Astrocyte (in vitro differentiated cells and primary cell): Measurements from ENCODE around the gene F2R. TPM values are rescaled to one million over a fixed set of nuclear protein-coding genes. Genes with fewer than 3 reads are reported as not detected.

Experiments used
- DNase-seq: peaks from one replicate; pipeline ENCODE4 v3.0.0-alpha.2; 2010; ENCODE audit warnings: low read depth
- FAIRE-seq: peaks from 2 replicates; lab custom pipeline; 2011; peaks lifted over from hg19 to GRCh38; lab: Jason Lieb, UNC
- H2AFZ ChIP-seq: 2 replicates; pipeline ENCODE4 v1.6.0; 2012; ENCODE audit warnings: low read depth, low read length, inconsistent platforms
- H3K27ac ChIP-seq: 2 replicates; pipeline ENCODE4 v1.5.1; 2011; ENCODE audit warnings: low read depth, low read length, inconsistent platforms
- H3K27me3 ChIP-seq: 2 replicates; pipeline ENCODE4 v1.6.0; 2011; ENCODE audit warnings: low read length, inconsistent platforms; ENCODE audit not compliant: insufficient read depth
- H3K36me3 ChIP-seq: 2 replicates; pipeline ENCODE4 v1.5.1; 2011; ENCODE audit warnings: low read length, inconsistent platforms; ENCODE audit not compliant: insufficient read depth
- H3K4me1 ChIP-seq: 2 replicates; pipeline ENCODE4 v1.5.1; 2011; ENCODE audit warnings: low read length, inconsistent platforms; ENCODE audit not compliant: insufficient read depth
- H3K4me2 ChIP-seq: 2 replicates; pipeline ENCODE4 v1.6.0; 2012; ENCODE audit warnings: low read length, inconsistent platforms
- H3K4me3 ChIP-seq: 2 replicates; pipeline ENCODE4 v1.5.1; 2011; ENCODE audit warnings: low read depth, mild to moderate bottlenecking, low read length, inconsistent platforms; ENCODE audit not compliant: insufficient read depth
- H3K79me2 ChIP-seq: 2 replicates; pipeline ENCODE4 v1.6.0; 2012; ENCODE audit warnings: mild to moderate bottlenecking, low read length, inconsistent platforms; ENCODE audit not compliant: insufficient read depth
- H3K9ac ChIP-seq: 2 replicates; pipeline ENCODE4 v1.6.0; 2012; ENCODE audit warnings: mild to moderate bottlenecking, low read length, inconsistent platforms
- H3K9me3 ChIP-seq: 2 replicates; pipeline ENCODE4 v1.5.1; 2012; ENCODE audit warnings: low read depth, mild to moderate bottlenecking, low read length, inconsistent platforms; ENCODE audit not compliant: insufficient read depth
- H4K20me1 ChIP-seq: 2 replicates; pipeline ENCODE4 v1.6.0; 2012; ENCODE audit warnings: low read length, inconsistent platforms; ENCODE audit not compliant: insufficient read depth
- H3K27ac Mint-ChIP-seq: one replicate; pipeline ENCODE4 v1.8.0; 2021; ENCODE audit warnings: mild to moderate bottlenecking, mixed read lengths; ENCODE audit not compliant: unreplicated experiment
- H3K27me3 Mint-ChIP-seq: one replicate; pipeline ENCODE4 v1.8.0; 2021; ENCODE audit warnings: low read depth, mixed read lengths; ENCODE audit not compliant: unreplicated experiment
- H3K36me3 Mint-ChIP-seq: one replicate; pipeline ENCODE4 v1.8.0; 2021; ENCODE audit warnings: low read depth, mixed read lengths; ENCODE audit not compliant: unreplicated experiment
- H3K4me1 Mint-ChIP-seq: one replicate; pipeline ENCODE4 v1.8.0; 2021; ENCODE audit warnings: low read depth, mixed read lengths; ENCODE audit not compliant: unreplicated experiment
- H3K4me3 Mint-ChIP-seq: one replicate; pipeline ENCODE4 v1.8.0; 2021; ENCODE audit warnings: mild to moderate bottlenecking, moderate library complexity, mixed read lengths; ENCODE audit not compliant: unreplicated experiment
- H3K9me3 Mint-ChIP-seq: one replicate; pipeline ENCODE4 v1.8.0; 2021; ENCODE audit warnings: mild to moderate bottlenecking, mixed read lengths; ENCODE audit not compliant: unreplicated experiment
- CTCF ChIP-seq: IDR thresholded peaks from 2 replicates; pipeline ENCODE4 v1.5.1; 2011; ENCODE audit warnings: low read depth, mild to moderate bottlenecking, inconsistent platforms, low read length, moderate library complexity; ENCODE audit not compliant: insufficient read depth
- EZH2 ChIP-seq: IDR thresholded peaks from 2 replicates; pipeline ENCODE4 v1.6.1; 2012; ENCODE audit warnings: mild to moderate bottlenecking, low read length, inconsistent platforms; ENCODE audit not compliant: insufficient read depth
- total RNA-seq: library from RNA; stranded (reverse); gene quantifications from 2 replicates; pipeline ENCODE4 v1.2.1, GENCODE V29; 2021

The F2R gene
- total RNA-seq, 1 donor from 2014 or later, result 285 TPM

- Mint-ChIP-seq H3K9me3 (peaks cover 12% of the 10 kb centered on the region), H3K4me1 (peaks cover 12% of the 10 kb centered on the region), H3K27ac (no peak overlapping the region), H3K27me3 (no peaks in the 10 kb centered on the region), H3K4me3 (no peak overlapping the region), H3K36me3 (peaks cover 42% of the 10 kb centered on the region)
- H3K9me3 ChIP-seq, result no peaks in the 10 kb centered on the region
- H3K4me2 ChIP-seq, result no peak overlapping the region
- no peak for DNase-seq
- peaks cover 89% of the 10 kb centered on the region for H3K79me2 ChIP-seq
- H3K4me1 ChIP-seq, result peaks cover 8% of the 10 kb centered on the region
- no peak overlapping the region for H3K27ac ChIP-seq
- TF ChIP-seq EZH2 (no peak), CTCF (no peak)
- H3K36me3 ChIP-seq, result peaks cover 42% of the 10 kb centered on the region
- H4K20me1 ChIP-seq, result peaks cover 53% of the 10 kb centered on the region
- H2AFZ ChIP-seq, result no peak overlapping the region
- no peak overlapping the region for H3K4me3 ChIP-seq
- H3K9ac ChIP-seq, result no peak overlapping the region
- FAIRE-seq, result no peak
- H3K27me3 ChIP-seq, result no peaks in the 10 kb centered on the region
Observed at GRCh38 chr5:76729373-76730290, 13.7 kb downstream of the F2R start.

- H3K27me3 Mint-ChIP-seq, result no peaks in the 10 kb centered on the region
- H3K4me2 ChIP-seq, result no peak overlapping the region
- no peaks in the 10 kb centered on the region for H3K27me3 ChIP-seq
- H3K4me1 ChIP-seq, result no peaks in the 10 kb centered on the region
- H3K27ac ChIP-seq, result no peak overlapping the region
- no peak overlapping the region for H2AFZ ChIP-seq
- no peak for DNase-seq
- no peak overlapping the region for H3K9ac ChIP-seq
- H4K20me1 ChIP-seq, result peaks cover 43% of the 10 kb centered on the region
- no peak overlapping the region for H3K4me3 ChIP-seq
- peaks cover 63% of the 10 kb centered on the region for H3K79me2 ChIP-seq
- no peaks in the 10 kb centered on the region for H3K9me3 ChIP-seq
- peaks cover 42% of the 10 kb centered on the region for H3K36me3 Mint-ChIP-seq
- peaks cover 5% of the 10 kb centered on the region for H3K4me1 Mint-ChIP-seq
- H3K9me3 Mint-ChIP-seq, result peaks cover 12% of the 10 kb centered on the region
- no peak overlapping the region for H3K27ac Mint-ChIP-seq
- FAIRE-seq, result no peak
- no peak overlapping the region for H3K4me3 Mint-ChIP-seq
- peaks cover 37% of the 10 kb centered on the region for H3K36me3 ChIP-seq
- TF ChIP-seq CTCF, result no peak
- TF ChIP-seq EZH2, result no peak
Observed at GRCh38 chr5:76732405-76733048, 16.6 kb downstream of the F2R start.
